SH-SY5Y (cell line): Measurements from ENCODE around the gene RGS17.

Source experiments
- GATA2 ChIP-seq: IDR thresholded peaks from 2 replicates; pipeline ENCODE4 v1.6.1; 2011; ENCODE audit warnings: mild to moderate bottlenecking, low read depth, low read length
- GATA3 ChIP-seq: IDR thresholded peaks from 2 replicates; pipeline ENCODE4 v1.6.1; 2011; ENCODE audit warnings: low read depth, mild to moderate bottlenecking, low read length, moderate library complexity

Gene RGS17

DNA sequence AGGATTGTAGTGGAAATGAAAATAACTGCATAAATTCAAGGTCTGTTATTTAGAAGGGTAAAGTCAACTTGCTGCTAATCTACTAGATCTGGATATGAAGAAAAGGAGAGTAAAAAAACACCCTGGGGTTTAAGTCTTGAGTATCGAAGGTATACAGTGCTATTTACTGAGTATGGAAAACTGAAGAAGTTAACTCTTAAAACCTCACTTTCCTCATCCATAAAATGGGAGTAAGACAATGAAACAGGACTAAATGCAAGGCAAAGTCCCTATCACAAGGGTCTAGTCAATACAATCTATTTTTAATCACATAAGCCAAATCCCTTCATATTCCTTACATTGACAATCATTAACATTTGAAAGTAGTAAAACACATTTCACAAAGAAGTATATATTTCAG lies 150.4 kb downstream of the RGS17 start:
- TF ChIP-seq GATA2 (no peak), GATA3 (no peak)

DNA sequence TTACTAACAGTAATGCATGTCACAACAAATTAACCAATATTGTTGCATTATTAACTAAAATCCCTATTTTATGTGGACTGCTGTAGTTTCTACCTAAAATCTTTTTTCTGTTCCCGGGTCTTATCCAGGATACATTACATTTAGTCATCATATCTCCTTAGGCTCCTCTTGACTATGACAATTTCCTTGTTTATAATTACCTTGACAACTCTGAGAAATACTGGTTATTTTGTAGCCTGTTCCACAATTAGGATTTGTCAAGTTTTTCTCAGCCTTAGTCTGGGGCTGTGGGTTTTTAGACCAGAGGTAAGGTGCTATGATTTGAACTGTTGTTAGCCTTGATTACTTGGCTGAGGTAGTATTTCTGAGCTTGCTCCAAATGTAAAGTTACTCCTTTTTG lies 152.0 kb downstream of the RGS17 start:
- TF ChIP-seq GATA3 (no peak), GATA2 (no peak)

DNA sequence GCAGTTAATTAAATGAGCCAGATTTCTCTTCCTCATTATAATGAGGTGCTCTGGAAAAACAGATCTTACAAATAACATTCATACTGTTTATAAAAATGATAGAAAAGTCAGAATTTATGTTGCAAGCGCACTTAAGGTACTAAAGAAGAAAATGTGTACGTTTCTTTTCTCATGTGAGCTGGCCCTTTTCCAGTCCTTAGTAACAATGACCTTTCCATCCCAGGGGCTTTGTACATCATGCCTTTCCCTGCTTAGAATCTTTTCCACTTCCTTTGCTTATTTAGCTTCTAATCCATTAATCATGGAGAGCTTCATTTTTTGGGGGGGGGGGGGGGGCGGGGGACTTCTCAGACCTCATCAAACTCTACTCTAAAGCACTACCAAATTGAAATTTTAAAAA lies 153.0 kb downstream of the RGS17 start:
- TF ChIP-seq GATA3 (no peak), GATA2 (no peak)

DNA sequence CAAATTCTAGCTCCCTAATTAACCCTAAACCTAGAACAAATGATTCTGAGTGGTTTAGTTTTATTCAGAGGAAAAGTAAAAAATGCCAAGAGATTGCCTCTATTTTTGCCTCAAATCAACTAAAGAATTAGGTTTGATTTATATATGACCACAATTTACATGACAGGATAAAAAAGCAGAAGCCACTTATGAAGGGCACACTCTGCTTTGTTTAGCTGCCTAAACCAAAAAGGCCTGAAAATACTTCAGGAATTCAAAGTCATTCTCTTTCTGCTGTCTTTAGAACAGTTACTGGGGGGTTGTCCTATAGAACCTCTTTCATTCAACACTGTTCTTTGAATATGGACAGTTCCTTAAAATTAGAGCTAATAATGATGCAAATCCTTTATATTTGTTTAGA lies 153.5 kb downstream of the RGS17 start:
- TF ChIP-seq GATA2 (no peak), GATA3 (no peak)

DNA sequence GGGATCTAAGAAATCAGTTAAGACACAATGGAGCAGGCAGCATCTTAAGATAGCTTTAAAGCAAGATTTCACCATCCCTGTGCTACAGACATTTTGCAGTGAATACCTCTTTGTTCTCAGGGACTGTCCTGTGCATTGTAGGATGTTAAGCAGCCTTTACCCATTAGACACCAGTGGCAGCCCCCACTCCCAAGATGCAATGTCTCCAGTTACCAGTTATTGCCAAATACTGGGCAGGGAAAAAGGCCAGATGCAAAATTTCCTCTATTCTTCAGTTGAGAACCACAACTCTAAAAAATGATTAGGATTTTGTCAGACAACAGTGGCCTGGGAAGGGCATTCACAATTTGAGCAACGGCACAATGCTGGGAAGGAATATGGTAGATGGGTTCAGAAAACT lies 154.3 kb downstream of the RGS17 start:
- TF ChIP-seq GATA3 (no peak), GATA2 (no peak)

DNA sequence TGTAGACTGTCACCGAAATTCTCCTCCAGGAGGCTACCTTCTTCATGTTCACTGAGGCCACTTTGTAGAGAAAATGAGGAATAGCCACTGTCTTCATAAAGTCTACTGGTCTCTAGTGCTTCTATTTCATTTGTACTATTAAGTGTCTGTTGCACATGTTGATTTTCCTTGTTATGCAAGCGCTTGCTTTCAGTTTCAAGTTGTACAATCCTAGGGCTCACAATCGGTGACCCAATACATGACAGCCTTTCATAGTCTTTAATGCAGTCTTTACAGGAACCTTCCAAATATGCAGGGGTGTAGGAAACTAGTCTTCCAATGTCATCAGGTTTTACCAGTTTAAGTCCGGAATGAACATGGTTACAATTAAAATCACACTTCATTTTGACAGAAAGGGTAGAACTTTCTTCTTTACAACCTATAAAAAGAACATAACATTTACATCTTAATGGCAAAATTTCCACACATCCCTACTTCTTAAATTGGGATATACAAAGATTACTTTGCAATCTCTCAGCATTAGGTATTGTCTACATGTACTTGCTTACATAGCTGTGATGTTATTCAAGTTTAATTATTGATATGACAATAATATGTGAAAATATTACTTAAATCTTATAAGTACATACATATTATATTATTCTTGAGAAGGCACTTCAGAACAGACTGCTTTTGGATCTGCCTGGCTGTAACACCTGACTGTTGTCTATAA lies 155.7 kb downstream of the RGS17 start:
- no peak for TF ChIP-seq GATA2
- TF ChIP-seq GATA3: no peak

DNA sequence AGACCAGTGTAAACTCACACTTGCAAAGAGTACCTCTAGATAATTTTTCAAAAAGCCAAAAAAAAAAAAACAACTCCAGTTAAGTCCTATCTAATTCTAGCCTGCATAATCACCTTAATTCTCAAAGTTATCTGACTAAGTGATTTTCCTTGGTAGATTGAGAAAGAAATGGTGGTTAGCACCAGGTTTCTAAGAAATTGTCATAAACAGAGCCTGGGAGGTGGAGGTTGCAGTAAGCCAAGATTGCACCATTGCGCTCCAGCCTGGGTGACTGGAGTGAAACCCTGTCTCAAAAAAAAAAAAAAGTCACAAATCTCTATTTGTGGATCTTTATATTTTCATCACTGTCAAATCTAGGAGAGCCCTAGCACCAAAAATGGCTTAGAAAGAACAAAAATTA lies 157.2 kb downstream of the RGS17 start:
- TF ChIP-seq GATA2: no peak
- TF ChIP-seq GATA3: no peak

DNA sequence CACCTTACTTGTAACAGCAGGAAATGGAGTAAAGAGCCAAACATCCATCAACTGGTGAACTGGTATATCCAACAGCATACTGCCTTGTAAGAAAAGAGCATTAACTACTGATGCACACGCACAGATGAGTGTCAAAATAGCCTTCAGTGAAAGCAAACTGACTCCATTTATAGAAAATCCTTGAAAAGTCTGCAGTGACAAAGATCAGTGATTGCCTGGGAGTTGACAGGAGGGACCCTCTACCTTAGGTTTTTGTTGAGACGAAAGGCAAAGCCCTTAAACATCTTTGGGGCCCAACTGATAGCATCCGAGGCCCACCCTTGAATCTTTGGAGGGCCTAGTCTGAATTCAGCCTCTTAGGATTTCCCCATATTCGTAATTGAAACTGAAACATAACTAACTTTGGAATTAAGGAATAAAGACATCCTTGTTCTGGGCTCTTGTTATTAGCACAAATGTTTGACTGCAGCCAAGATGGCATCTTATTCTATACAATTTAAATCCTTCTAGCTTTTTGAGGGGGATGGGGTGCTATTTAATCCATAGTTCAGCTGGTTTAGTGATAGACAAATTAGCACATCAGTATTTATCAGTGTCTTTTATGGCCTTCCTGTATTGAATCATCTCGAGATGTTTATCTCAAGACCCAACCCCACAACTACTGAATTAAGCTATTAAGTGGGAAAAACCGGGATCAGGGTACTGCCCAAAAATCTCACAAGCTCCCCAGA lies 161.2 kb downstream of the RGS17 start:
- TF ChIP-seq GATA2 (no peak), GATA3 (no peak)

DNA sequence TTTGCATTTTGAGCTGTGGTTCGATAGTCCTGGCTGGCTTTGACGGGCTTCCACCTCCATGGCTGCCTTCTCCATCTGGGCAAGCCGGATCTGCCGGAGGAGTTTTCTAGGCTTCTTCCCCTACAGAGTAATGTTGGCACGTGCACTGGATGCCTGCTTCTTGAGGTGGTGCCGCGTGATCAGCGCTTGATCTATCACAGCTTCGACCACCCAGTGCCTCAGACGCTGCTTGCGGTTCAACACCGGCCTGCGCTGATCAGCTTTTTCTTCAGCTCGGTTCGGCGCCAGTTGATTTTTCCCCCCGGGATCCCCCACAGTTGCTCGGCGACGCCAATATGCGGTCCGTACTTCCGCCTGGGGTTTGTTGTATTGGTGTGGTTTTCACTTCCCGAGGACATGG lies 171.7 kb downstream of the RGS17 start:
- no peak for TF ChIP-seq GATA2
- TF ChIP-seq GATA3: no peak

DNA sequence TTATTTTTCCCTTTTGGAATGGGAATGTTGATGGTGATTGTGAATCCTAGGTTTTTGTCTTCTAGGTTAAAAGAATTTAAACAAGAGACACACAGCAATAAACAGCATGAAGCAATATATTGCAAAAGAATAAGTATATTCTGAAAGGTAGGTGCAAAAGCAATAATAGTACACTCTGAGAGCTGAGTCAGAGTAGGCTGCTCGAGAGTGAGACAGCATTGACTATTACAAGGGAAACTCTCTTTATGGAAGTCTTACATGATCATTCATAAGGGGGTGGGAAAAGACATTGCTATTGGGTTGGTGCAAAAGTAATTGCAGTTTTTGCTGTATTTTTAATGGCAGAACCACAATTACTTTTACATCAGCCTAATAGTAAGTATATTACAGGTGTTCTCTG lies 173.3 kb downstream of the RGS17 start:
- TF ChIP-seq GATA3: no peak
- no peak for TF ChIP-seq GATA2
